Gastroesophageal sphincter (tissue), 4 donors: ENCODE results near the gene CCDC51. TPM values are rescaled to one million over a fixed set of nuclear protein-coding genes. Genes with fewer than 3 reads are reported as not detected.
A peak's percentile ranks its signal among the peaks of the same experiment; 100 is the strongest.
"Not testable (repeated sequence)": the region's sequence is repeated elsewhere in the genome, so short reads cannot be mapped to it uniquely, and the experiment has no call there.

ENCODE experiments used
- ATAC-seq: fragments of 150-250 bp; one replicate; pipeline ENCODE4 v1.9.1; 2016; ENCODE audit warnings: mild to moderate bottlenecking, moderate library complexity
- H3K27ac ChIP-seq, 4 donors: fragments of 200-600 bp; sonication (generic) in 3 of 4; 1 replicate in 3 of 4; 2 replicates in 1 of 4; pipeline ENCODE4 v1.5.1; 2016 to 2019
- H3K27me3 ChIP-seq: fragments of 200-600 bp; sonication (generic); one replicate; pipeline ENCODE4 v1.5.1; 2019
- H3K36me3 ChIP-seq, 2 donors: fragments of 200-600 bp; sonication (generic); one replicate each; pipeline ENCODE4 v1.5.1; 2019; ENCODE audit warnings: control low read depth in 1 of 2
- H3K4me1 ChIP-seq, 3 donors: fragments of 200-600 bp; sonication (generic); 1 replicate in 2 of 3; 2 replicates in 1 of 3; pipeline ENCODE4 v1.5.1; 2016 to 2019; ENCODE audit warnings: control low read depth in 2 of 3
- H3K4me3 ChIP-seq, 2 donors: fragments of 200-600 bp; sonication (generic); one replicate each; pipeline ENCODE4 v1.5.1; 2019; ENCODE audit warnings: mild to moderate bottlenecking in 1 of 2, moderate library complexity in 1 of 2
- H3K9me3 ChIP-seq, 3 donors: fragments of 200-600 bp; sonication (generic); one replicate each; pipeline ENCODE4 v1.5.1; 2017 to 2019; ENCODE audit warnings: control low read depth in 2 of 3
- CTCF ChIP-seq, 4 experiments: fragments of 200-600 bp in 2 of 4; fragments of 450-650 bp in 2 of 4; sonication (generic) in 1 of 4; IDR thresholded peaks; one replicate each; pipeline ENCODE4 v1.5.1; 2017 to 2019; ENCODE audit warnings: antibody characterized with exemption in 4 of 4, mild to moderate bottlenecking in 2 of 4, moderate library complexity in 2 of 4
- EP300 ChIP-seq: sonication (generic); formaldehyde crosslinking; IDR thresholded peaks from one replicate; pipeline ENCODE4 v1.6.1; 2017; ENCODE audit warnings: antibody characterized with exemption, mild to moderate bottlenecking
- POLR2A ChIP-seq, 2 donors: fragments of 450-650 bp; IDR thresholded peaks; one replicate each; pipeline ENCODE4 v1.6.1; 2017; ENCODE audit warnings: antibody characterized with exemption in 2 of 2, mild to moderate bottlenecking in 2 of 2, moderate library complexity in 1 of 2
- POLR2AphosphoS5 ChIP-seq: sonication (generic); formaldehyde crosslinking; IDR thresholded peaks from one replicate; pipeline ENCODE4 v1.6.1; 2017; ENCODE audit warnings: antibody characterized with exemption
- WGBS, 2 donors: methylation state at CpG; one replicate each; pipeline ENCODE4 v1.1.5; 2018; ENCODE audit warnings: low coverage in 1 of 2; 5-methylcytosine and 5-hydroxymethylcytosine counted together
- total RNA-seq, 4 donors: library from RNA; depleted of rRNA; stranded (reverse); fragments of >200 nt; gene quantifications; one replicate each; pipeline ENCODE4 v1.1.0, GENCODE V29; 2016

The CCDC51 gene
- total RNA-seq, 4 donors from 2014 or later, result 10.2 to 32.6 (median 26.3) TPM

GRCh38 chr3:48402281-48402732 is 37.6 kb downstream of the CCDC51 start:
- Histone ChIP-seq H3K27ac (peak overlapping the region; percentile 92 to 97 (median 93)), H3K27me3 (no peaks in the 10 kb centered on the region), H3K4me1 (peaks cover 6 to 38% (median 15%) of the 10 kb centered on the region in 3 donors), H3K4me3 (no peak overlapping the region), H3K9me3 (no peaks in the 10 kb centered on the region), H3K36me3 (peaks cover 0 to 42% of the 10 kb centered on the region in 2 donors)
- TF ChIP-seq POLR2A (IDR thresholded peaks at IDR 0.05) (no peak), POLR2AphosphoS5 (peak; percentile 96), EP300 (peak; percentile 63)
- WGBS, 2 donors, result 20 to 38% methylated on average over 1 of the region's 8 CpGs
- ATAC-seq, result peak; percentile 95

- H3K4me3 ChIP-seq, H3K9me3 ChIP-seq, ATAC-seq, H3K27me3 ChIP-seq: not testable (repeated sequence)
- peaks cover 6 to 38% (median 15%) of the 10 kb centered on the region in 3 donors for H3K4me1 ChIP-seq
- peak overlapping the region; percentile 92 to 97 (median 93) for H3K27ac ChIP-seq
- WGBS, 2 donors, result 85 to 90% methylated on average over 7 of the region's 12 CpGs
- H3K36me3 ChIP-seq, result peaks cover 0 to 34% of the 10 kb centered on the region in 2 donors
Observed at GRCh38 chr3:48401434-48401901, 38.5 kb downstream of the CCDC51 start.

GRCh38 chr3:48400824-48401433 is 39.0 kb downstream of the CCDC51 start:
- WGBS, 2 donors, result 41 to 54% methylated on average over 5 of the region's 6 CpGs
- Histone ChIP-seq H3K4me1 (peaks cover 6 to 38% (median 15%) of the 10 kb centered on the region in 3 donors), H3K4me3 (no peak overlapping the region), H3K9me3 (no peaks in the 10 kb centered on the region), H3K27me3 (no peaks in the 10 kb centered on the region), H3K27ac (peak overlapping the region; percentile 92 to 97 (median 93)), H3K36me3 (peaks cover 0 to 29% of the 10 kb centered on the region in 2 donors)
- TF ChIP-seq CTCF (IDR thresholded peaks at IDR 0.05), result peak in 3 of 4 experiments; percentile 89 to 90 (median 89)
- no peak for TF ChIP-seq EP300
- TF ChIP-seq POLR2AphosphoS5, result no peak
- TF ChIP-seq POLR2A (IDR thresholded peaks at IDR 0.05), result no peak
- no peak for ATAC-seq

- 43 to 100% methylated on average over 1 of the region's 4 CpGs for WGBS, 2 donors
- ATAC-seq, result no peak
- H3K4me1 ChIP-seq, result peaks cover 6 to 28% (median 15%) of the 10 kb centered on the region in 3 donors
- TF ChIP-seq EP300, result no peak
- TF ChIP-seq POLR2A (IDR thresholded peaks at IDR 0.05), result no peak
- no peak for TF ChIP-seq CTCF (IDR thresholded peaks at IDR 0.05)
- TF ChIP-seq POLR2AphosphoS5, result no peak
- H3K27me3 ChIP-seq, result no peaks in the 10 kb centered on the region
- H3K36me3 ChIP-seq, result peaks cover 0 to 15% of the 10 kb centered on the region in 2 donors
- H3K9me3 ChIP-seq, result no peaks in the 10 kb centered on the region
- no peak overlapping the region for H3K4me3 ChIP-seq
- peak overlapping the region in 2 of 4 donors; percentile 92 to 93 for H3K27ac ChIP-seq
Observed at GRCh38 chr3:48399387-48400172, 40.3 kb downstream of the CCDC51 start.

- Histone ChIP-seq H3K4me1 (peaks cover 6 to 28% (median 15%) of the 10 kb centered on the region in 3 donors), H3K36me3 (peaks cover 0 to 8% of the 10 kb centered on the region in 2 donors), H3K27ac (peak overlapping the region in 2 of 4 donors; percentile 92 to 93), H3K4me3 (no peak overlapping the region), H3K9me3 (no peaks in the 10 kb centered on the region), H3K27me3 (no peaks in the 10 kb centered on the region)
- TF ChIP-seq POLR2AphosphoS5 (no peak), POLR2A (IDR thresholded peaks at IDR 0.05) (no peak), CTCF (IDR thresholded peaks at IDR 0.05) (no peak), EP300 (no peak)
- 40 to 43% methylated on average over 1 to 3 of the region's 11 CpGs for WGBS, 2 donors
- ATAC-seq, result no peak
Observed at GRCh38 chr3:48398701-48399386, 41.1 kb downstream of the CCDC51 start.
